ENCODE results near the gene MICAL2.

The MICAL2 gene

DNA sequence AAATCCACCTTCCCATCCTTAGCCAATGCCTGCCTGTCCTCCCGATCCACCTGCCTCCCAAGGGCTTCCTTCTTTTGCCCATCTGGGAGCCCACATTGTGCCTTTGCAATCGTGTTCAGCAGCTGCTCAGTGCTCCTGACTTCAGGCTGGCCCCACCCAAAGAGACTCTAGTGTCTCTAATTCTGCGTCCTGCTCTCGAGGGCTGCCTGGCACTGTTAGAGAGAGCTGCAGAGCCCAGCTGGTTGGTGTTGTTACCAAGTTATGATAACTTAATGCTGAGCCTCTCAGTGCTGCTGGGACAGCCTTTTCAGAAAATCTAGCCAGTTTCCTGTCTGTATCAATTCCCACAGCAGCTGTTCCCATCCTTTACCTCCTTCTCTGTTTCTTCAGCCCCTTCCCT, 69.1 kb downstream of the MICAL2 start:
- no peak for DNase-seq (ENCODE audit: low read depth, low spot score)
- TF ChIP-seq, protein P1, sequence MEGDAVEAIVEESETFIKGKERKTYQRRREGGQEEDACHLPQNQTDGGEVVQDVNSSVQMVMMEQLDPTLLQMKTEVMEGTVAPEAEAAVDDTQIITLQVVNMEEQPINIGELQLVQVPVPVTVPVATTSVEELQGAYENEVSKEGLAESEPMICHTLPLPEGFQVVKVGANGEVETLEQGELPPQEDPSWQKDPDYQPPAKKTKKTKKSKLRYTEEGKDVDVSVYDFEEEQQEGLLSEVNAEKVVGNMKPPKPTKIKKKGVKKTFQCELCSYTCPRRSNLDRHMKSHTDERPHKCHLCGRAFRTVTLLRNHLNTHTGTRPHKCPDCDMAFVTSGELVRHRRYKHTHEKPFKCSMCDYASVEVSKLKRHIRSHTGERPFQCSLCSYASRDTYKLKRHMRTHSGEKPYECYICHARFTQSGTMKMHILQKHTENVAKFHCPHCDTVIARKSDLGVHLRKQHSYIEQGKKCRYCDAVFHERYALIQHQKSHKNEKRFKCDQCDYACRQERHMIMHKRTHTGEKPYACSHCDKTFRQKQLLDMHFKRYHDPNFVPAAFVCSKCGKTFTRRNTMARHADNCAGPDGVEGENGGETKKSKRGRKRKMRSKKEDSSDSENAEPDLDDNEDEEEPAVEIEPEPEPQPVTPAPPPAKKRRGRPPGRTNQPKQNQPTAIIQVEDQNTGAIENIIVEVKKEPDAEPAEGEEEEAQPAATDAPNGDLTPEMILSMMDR (IDR thresholded peaks at IDR 0.05; ENCODE audit: low read depth, low read length), result no peak
- H3K4me3 ChIP-seq (ENCODE audit: low read depth, low read length), result no peak overlapping the region
- in situ Hi-C loops (cut with HindIII; ENCODE audit: low sequenced_read_pairs), result no loop called here

DNA sequence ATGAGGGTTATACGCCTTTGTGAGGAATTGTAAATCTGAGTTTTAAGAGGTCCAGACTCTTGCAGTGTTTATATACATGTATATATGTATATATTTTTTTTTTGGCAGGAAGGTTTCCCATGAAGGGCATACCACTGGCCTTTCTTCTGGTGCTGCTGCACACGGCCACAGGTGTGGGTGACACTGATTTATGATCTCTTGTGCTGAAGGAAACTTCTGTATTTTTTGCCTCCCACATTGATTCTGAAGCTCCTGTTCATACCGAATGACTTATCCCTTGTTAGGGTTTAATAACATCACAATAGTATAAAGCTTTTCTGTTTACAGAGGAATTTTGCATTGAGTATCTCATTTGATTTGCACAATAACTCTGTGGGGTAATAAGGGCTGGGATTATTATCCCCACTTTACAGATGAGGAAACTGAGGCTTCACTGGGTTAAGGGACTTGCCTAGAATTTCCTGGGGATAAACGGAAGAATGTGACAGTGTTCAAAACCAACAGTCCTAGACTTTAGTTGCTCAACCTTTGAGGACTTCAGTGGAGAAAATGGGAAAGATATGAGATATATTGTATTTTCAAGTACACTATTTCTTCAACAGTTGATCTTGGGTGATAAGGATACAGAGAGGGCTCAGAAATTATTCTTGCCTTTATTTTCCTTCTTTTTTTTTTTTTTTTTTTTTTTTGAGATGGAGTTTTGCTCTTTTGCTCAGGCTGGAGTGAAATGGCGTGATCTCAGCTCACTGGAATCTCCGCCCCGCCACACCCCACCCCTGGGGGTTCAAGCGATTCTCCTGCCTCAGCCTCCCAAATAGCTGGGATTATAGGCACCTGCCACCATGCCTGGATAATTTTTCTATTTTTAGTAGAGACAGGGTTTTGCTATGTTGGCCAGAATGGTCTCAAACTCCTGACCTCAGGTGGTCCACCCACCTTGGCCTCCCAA, 70.1 kb downstream of the MICAL2 start:
- DNase-seq (ENCODE audit: low read depth, low spot score), result no peak
- H3K4me3 ChIP-seq (ENCODE audit: low read depth, low read length), result no peak overlapping the region
- in situ Hi-C loops (cut with HindIII; ENCODE audit: low sequenced_read_pairs), result no loop called here
- TF ChIP-seq, protein P1 (IDR thresholded peaks at IDR 0.05; ENCODE audit: low read depth, low read length), result no peak

DNA sequence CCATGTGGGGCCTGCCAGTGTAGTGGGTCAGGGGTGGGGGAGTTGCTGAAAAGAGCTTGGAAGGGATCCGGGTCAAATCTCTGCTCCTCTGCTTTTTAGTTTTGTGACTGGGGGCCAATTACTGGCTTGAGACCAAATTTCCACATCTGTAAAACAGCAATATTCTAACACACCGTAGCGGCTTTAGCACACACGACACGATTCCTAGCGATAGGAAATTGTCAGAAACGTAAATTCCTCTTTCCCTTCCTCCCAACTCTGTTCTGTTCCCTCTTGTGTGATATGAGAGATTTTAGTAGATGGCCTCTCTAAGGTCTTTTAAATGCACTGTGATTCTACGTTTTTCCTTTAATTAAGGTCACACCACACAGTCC, 71.9 kb downstream of the MICAL2 start:
- no peak overlapping the region for H3K4me3 ChIP-seq (ENCODE audit: low read depth, low read length)
- TF ChIP-seq, protein P1 (IDR thresholded peaks at IDR 0.05; ENCODE audit: low read depth, low read length), result no peak
- DNase-seq (ENCODE audit: low read depth, low spot score), result no peak
- in situ Hi-C loops (cut with HindIII; ENCODE audit: low sequenced_read_pairs), result no loop called here

DNA sequence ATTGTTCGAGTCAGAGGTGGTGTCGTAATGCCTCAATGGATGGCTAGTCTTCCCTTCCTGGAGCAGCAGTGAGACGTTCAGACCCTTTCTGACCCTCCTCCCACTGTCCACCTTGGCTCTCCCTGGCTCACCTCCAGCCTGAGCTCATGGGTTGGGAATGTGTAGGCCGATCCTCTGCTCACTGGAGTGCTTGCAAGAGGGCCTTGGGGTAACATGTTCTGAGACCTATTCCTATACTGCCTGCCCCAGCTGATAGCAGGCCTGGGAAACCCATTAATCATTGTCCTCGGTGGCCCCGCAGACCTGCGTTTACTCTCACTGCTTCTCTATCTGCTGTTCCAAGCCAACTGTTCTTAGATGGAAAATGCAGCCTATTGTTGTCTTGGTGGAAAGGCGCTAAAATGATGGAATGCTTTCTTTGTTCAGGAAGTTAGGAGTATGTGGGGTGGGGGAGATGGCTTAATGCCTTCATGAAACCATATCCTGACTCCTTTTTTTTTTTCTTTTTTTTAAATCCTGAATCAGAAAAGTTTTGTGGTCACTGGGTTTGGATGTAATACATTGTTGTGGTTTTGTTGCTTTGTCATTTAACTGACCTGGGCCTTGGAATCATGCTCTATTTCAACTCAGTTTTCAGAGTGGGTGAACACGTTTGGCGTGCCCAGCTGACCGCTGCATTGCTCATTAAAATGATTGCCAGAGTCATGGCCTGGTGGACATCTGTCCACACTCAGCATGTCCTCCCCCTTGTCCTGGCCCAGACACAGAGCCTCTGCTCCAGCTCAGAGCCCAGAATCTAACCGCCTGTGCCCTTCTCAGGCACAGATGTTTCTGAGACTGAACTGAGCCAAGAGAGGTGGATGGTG, 72.5 kb downstream of the MICAL2 start:
- DNase-seq (ENCODE audit: low read depth, low spot score), result peak; percentile 98
- in situ Hi-C loops (cut with HindIII; ENCODE audit: low sequenced_read_pairs), result no loop called here
- no peak overlapping the region for H3K4me3 ChIP-seq (ENCODE audit: low read depth, low read length)
- TF ChIP-seq, protein P1 (IDR thresholded peaks at IDR 0.05; ENCODE audit: low read depth, low read length), result no peak

DNA sequence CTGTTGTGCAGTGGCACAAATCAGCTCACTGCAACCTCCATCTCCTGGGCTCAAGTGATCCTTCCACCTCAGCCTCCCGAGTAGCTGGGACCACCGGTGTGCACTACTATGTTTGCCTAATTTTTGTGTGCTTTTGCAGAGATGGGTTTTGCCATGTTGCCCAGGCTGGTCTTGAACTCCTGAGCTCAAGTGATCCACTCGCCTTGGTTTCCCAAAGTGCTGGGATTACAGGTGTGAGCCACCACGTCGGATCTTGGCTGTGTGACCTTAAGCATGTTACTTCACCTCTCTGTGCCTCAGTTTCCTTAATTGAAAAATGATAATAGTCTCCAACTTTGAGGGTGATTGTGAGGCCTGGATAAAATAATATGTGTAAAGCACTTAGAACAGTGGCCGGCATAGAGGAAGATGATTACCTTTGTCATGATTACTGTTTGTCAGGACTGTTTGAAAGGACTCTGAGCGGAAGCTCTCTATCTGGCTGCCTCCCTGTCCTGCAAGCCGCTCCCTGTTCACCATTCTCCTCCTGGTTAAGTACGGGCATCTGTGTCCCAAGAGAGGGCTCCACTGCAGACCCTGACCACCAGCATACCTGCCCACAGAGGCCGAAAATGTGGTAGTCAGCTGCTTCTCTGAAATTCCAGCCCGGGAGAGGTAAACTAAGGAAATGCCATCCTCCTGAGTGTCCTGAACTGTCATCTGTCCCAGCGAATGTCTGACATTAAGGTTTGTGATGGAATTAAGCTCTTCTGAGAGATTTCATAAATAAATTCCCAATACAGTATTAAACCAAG, 73.6 kb downstream of the MICAL2 start:
- in situ Hi-C loops (cut with HindIII; ENCODE audit: low sequenced_read_pairs), result no loop called here
- no peak for DNase-seq (ENCODE audit: low read depth, low spot score)
- H3K4me3 ChIP-seq (ENCODE audit: low read depth, low read length), result no peak overlapping the region
- TF ChIP-seq, protein P1 (IDR thresholded peaks at IDR 0.05; ENCODE audit: low read depth, low read length), result no peak

DNA sequence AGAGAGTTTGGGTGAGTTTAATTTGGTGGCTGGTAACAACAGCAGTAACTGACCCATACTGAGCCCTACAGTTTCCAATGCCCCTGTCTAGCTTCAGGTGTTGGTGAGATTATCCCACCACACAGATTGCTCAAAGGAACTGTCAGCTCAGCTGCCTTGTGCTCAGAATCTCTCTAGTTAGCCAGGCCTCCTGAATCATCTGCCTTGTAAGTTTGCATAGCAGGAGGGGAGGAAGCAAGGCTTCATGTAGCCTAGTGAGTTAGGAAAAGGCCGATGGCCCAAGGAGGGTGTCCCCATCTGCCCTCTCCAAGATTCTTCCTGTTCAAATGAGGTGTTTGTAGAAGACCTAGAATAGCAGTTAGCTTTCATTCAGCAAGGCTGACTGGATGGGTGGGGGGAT, 74.3 kb downstream of the MICAL2 start:
- peak; percentile 41 for DNase-seq (ENCODE audit: low read depth, low spot score)
- H3K4me3 ChIP-seq (ENCODE audit: low read depth, low read length), result no peak overlapping the region
- in situ Hi-C loops (cut with HindIII; ENCODE audit: low sequenced_read_pairs), result no loop called here
- TF ChIP-seq, protein P1 (IDR thresholded peaks at IDR 0.05; ENCODE audit: low read depth, low read length), result no peak
